22Rv1 (cell line): ENCODE results near the gene SLC7A11.

ENCODE experiments used
- H3K27ac ChIP-seq: fragments of 450-650 bp; 2 replicates; pipeline ENCODE4 v1.5.1; 2017
- ZFX ChIP-seq: fragments of 450-650 bp; IDR thresholded peaks from 2 replicates; pipeline ENCODE4 v1.6.1; 2017; ENCODE audit warnings: antibody characterized with exemption, borderline replicate concordance
- TF ChIP-seq, protein P1 (sequence below): fragments of 450-650 bp; IDR thresholded peaks from 2 replicates; pipeline ENCODE4 v1.5.1; 2017; ENCODE audit warnings: mild to moderate bottlenecking

Gene SLC7A11

DNA sequence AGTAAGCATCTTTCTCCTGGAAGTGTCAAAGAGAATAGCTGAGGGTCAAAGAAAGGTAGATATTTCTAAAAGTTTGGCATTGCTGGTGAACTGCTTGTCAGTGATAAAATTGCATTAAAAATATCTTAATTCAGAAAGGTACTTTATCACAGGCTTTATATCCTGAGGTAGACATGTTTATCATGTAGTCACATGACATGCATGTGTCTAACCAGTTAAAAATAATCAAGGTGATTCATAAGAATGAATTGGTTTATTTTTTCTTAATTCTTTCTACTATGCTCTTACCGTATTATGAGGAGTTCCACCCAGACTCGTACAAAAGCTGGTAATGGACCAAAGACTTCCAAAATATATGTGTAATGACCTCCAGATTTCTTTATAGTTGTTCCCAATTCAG, 6.1 kb downstream of the SLC7A11 start:
- TF ChIP-seq, protein P1, sequence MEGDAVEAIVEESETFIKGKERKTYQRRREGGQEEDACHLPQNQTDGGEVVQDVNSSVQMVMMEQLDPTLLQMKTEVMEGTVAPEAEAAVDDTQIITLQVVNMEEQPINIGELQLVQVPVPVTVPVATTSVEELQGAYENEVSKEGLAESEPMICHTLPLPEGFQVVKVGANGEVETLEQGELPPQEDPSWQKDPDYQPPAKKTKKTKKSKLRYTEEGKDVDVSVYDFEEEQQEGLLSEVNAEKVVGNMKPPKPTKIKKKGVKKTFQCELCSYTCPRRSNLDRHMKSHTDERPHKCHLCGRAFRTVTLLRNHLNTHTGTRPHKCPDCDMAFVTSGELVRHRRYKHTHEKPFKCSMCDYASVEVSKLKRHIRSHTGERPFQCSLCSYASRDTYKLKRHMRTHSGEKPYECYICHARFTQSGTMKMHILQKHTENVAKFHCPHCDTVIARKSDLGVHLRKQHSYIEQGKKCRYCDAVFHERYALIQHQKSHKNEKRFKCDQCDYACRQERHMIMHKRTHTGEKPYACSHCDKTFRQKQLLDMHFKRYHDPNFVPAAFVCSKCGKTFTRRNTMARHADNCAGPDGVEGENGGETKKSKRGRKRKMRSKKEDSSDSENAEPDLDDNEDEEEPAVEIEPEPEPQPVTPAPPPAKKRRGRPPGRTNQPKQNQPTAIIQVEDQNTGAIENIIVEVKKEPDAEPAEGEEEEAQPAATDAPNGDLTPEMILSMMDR, result no peak
- TF ChIP-seq ZFX, result no peak
- no peak overlapping the region for H3K27ac ChIP-seq

DNA sequence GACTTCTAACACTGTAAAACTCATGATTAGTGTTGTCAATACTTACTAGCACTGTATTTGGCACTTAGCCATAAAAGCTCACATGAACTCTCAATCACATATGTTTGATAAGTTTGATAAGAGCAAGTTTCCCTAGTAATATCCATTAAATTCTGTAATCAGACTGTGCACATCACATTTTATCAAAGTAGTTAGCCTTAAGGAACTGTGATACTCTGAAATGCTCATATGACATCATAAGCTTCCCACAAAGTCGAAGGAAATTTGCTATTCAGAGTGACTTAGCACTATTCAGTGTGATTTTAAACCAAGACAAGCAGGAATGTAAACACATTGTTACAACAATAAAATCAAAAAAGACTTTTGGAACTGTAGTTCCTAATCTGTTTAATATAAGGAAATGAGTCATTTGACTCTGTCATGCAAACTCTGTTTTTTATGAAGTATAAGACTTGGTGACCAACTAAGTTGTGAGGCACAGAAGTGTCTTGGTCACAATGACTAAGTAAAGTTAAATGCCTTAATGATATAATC, 6.7 kb downstream of the SLC7A11 start:
- no peak overlapping the region for H3K27ac ChIP-seq
- TF ChIP-seq ZFX, result no peak
- TF ChIP-seq, protein P1, result no peak

DNA sequence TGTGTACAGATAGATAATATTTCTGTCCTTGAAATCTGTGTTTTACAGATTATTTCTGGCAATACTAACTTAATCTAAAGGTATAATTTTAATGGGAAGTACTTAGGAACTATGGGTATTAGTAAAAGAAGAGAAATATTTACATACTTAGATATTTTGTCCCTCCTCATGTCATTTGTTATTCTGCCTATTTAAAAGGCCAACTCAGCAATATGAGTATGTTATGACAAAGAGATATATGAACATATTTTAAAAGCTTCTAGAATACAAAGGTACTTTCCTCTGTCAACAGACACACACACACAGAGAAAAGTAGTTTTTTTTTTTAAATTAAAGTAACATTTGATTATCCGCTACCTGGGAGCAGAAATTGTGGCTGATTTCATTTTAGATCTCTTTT, 7.9 kb downstream of the SLC7A11 start:
- no peak overlapping the region for H3K27ac ChIP-seq
- TF ChIP-seq, protein P1, result no peak
- TF ChIP-seq ZFX, result no peak

DNA sequence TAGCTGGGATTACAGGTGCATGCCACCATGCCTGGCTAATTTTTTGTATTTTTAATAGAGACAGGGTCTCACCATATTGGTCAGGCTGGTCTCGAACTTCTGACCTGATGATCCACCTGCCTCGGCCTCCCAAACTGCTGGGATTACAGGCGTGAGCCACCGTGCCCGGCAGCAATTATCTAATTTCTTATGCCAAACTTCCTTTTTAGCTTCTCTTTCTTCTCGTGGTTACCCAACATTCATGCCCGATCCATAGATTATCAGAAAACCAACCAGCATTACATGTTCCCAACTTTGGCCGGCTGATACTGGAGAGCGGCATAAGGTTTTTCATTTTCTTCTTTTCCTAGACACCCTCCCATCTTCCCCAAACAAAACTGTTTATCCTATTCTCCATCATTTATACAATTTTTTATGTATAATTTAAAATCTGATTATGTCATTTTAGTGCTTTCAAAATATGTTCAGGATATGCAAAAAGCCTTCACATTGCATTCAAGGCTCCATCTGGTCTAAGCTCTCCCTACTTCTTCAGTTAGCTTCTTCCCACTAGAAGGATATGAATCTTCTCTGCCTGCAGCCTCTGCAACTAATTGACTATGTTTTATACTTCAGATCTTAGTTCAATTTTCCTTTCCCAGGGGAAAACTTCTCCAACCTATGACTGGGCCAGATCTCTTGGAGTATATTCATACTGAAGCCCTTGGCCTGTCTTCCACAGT, 8.7 kb downstream of the SLC7A11 start:
- H3K27ac ChIP-seq, result no peak overlapping the region
- TF ChIP-seq, protein P1, result no peak
- no peak for TF ChIP-seq ZFX

DNA sequence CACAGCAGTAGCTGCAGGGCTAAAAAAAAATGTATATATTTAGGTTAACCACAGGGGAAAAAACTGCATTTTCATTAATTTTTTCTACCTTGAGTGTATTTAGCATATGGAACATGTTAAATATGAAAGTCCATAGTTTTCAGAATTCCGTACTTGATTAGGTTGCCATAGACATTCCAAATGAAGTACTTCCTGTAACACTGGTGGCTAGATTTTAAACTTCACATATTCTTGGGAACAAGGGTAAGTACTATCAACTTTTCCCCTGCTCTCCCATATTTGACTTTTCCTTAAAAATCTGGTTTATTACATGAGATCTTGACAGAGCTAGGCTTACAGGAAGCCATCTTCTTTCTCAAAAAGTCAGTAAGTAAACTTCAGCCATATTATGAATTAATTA, 9.8 kb downstream of the SLC7A11 start:
- no peak overlapping the region for H3K27ac ChIP-seq
- no peak for TF ChIP-seq ZFX
- TF ChIP-seq, protein P1, result no peak

DNA sequence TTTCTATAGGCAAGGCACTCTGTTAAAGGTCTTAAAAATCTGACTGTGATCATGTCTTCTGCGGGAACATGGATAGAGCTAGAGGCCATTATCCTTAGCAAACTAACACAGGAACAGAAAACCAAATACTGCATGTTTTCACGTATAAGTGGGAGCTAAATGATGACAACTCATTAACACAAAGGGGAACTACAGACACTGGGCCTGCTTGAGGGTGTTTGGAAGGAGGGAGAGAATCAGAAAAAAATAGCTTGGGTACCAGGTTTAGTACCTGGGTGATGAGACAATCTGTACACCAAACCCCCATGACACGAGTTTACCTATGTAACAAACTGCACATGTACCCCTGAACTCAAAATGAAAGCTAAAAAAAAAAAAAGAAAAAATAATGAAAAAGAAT, 12.1 kb downstream of the SLC7A11 start:
- TF ChIP-seq, protein P1, result no peak
- no peak for TF ChIP-seq ZFX
- no peak overlapping the region for H3K27ac ChIP-seq

DNA sequence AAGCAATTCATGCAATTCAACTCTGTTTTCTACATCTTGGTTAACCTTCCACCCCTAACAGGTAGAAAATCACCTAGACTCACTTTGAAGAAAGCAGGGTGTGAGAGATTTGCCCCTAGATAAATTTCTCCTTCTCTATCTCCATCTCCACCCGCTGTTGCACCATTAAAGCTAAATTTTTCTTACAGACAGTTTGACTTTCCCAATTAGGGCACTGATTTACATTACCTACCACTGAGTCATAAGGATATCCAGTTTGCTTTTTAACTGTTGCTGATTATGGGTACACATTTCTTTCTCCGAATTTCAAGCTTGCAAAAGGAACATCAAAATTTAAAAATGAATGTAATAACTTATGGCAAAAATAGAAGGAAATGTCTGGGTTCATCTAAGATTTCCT, 13.0 kb downstream of the SLC7A11 start:
- no peak overlapping the region for H3K27ac ChIP-seq
- TF ChIP-seq, protein P1, result no peak
- no peak for TF ChIP-seq ZFX
